Natural killer cell (primary cell): ENCODE results near the gene GPRIN1. TPM values are rescaled to one million over a fixed set of nuclear protein-coding genes. Genes with fewer than 3 reads are reported as not detected.

ENCODE experiments used
- ATAC-seq, 3 donors: fragments of 150-1000 bp in 2 of 3; fragments of 200-7000 bp in 1 of 3; cut with Tn5 transposase; 1 replicate in 1 of 3; 2 replicates in 2 of 3; pipeline ENCODE4 v1.10.0; 2021; ENCODE audit warnings: mild to moderate bottlenecking in 2 of 3, moderate library complexity in 2 of 3
- DNase-seq, 2 donors: peaks; one replicate each; pipeline versions ENCODE4 v3.0.0 to v3.0.0-alpha.2; 2013 to 2021; ENCODE audit warnings: mixed read lengths in 1 of 2
- H3K27ac ChIP-seq: one replicate; pipeline ENCODE4 v1.5.1; 2013; ENCODE audit warnings: mild to moderate bottlenecking, low read length
- H3K27me3 ChIP-seq: one replicate; pipeline ENCODE4 v1.6.1; 2013; ENCODE audit warnings: low read length; ENCODE audit not compliant: control insufficient read depth, insufficient read depth
- H3K36me3 ChIP-seq: one replicate; pipeline ENCODE4 v1.6.1; 2013; ENCODE audit warnings: low read length; ENCODE audit not compliant: control insufficient read depth, insufficient read depth
- H3K4me1 ChIP-seq: one replicate; pipeline ENCODE4 v1.6.1; 2013; ENCODE audit warnings: low read length; ENCODE audit not compliant: control insufficient read depth, insufficient read depth
- H3K4me3 ChIP-seq: one replicate; pipeline ENCODE4 v1.5.1; 2013; ENCODE audit warnings: low read length
- H3K9me3 ChIP-seq: one replicate; pipeline ENCODE4 v1.6.1; 2013; ENCODE audit warnings: low read length; ENCODE audit not compliant: control insufficient read depth, insufficient read depth
- H3K27ac Mint-ChIP-seq, 2 donors: one replicate each; pipeline ENCODE4 v1.8.0; 2022; ENCODE audit warnings: mild to moderate bottlenecking in 2 of 2, mixed read lengths in 2 of 2, moderate library complexity in 1 of 2
- H3K27me3 Mint-ChIP-seq, 2 donors: one replicate each; pipeline ENCODE4 v1.8.0; 2022; ENCODE audit warnings: low read depth in 2 of 2, mixed read lengths in 2 of 2
- H3K36me3 Mint-ChIP-seq: one replicate; pipeline ENCODE4 v1.8.0; 2022; ENCODE audit warnings: mixed read lengths
- H3K4me1 Mint-ChIP-seq, 2 donors: one replicate each; pipeline ENCODE4 v1.8.0; 2022; ENCODE audit warnings: mixed read lengths in 2 of 2
- H3K4me3 Mint-ChIP-seq: one replicate; pipeline ENCODE4 v1.8.0; 2022; ENCODE audit warnings: mild to moderate bottlenecking, moderate library complexity, mixed read lengths
- H3K9me3 Mint-ChIP-seq, 2 donors: one replicate each; pipeline ENCODE4 v1.8.0; 2022; ENCODE audit warnings: mixed read lengths in 2 of 2
- CTCF ChIP-seq: fragments of 200-600 bp; IDR thresholded peaks from one replicate; pipeline ENCODE4 v1.8.0; 2022; ENCODE audit warnings: antibody characterized with exemption
- WGBS: methylation state at CpG from one replicate; pipeline ENCODE4 v1.1.7; 2013; ENCODE audit warnings: missing lambda C conversion rate; ENCODE audit not compliant: insufficient coverage; 5-methylcytosine and 5-hydroxymethylcytosine counted together
- intact Hi-C: fragments of 100-400 bp; cut with micrococcal nuclease; formaldehyde crosslinking; loops from one replicate; pipeline ENCODE4 v1.14.2; 2022
- total RNA-seq, 4 donors: library from RNA; stranded (reverse); fragments of 120-200 nt in 1 of 4; gene quantifications; one replicate each; pipeline versions ENCODE4 v1.2.3 to v1.2.4, GENCODE V29; 2013 to 2022

GPRIN1 gene
- total RNA-seq, 3 donors from 2014 or later (not counting 1 experiment from before 2014, with no cell fraction given) = 0.92 to 1.5 (median 1.3) TPM

- 87% methylated on average over 5 of the region's 6 CpGs for WGBS
- no peak for ATAC-seq
- Histone ChIP-seq H3K36me3 (no peaks in the 10 kb centered on the region), H3K27me3 (no peaks in the 10 kb centered on the region), H3K27ac (no peak overlapping the region), H3K4me3 (no peak overlapping the region), H3K9me3 (no peaks in the 10 kb centered on the region), H3K4me1 (no peaks in the 10 kb centered on the region)
- Mint-ChIP-seq H3K27me3 (peaks cover 12 to 14% of the 10 kb centered on the region in 2 donors), H3K4me1 (no peaks in the 10 kb centered on the region), H3K9me3 (no peaks in the 10 kb centered on the region), H3K27ac (no peak overlapping the region), H3K36me3 (no peaks in the 10 kb centered on the region), H3K4me3 (no peak overlapping the region)
- TF ChIP-seq CTCF = no peak
- intact Hi-C loops = no loop called here
- DNase-seq = no peak
Measured at GRCh38 chr5:176565760-176566288, 44.1 kb downstream of the GPRIN1 start.

DNA sequence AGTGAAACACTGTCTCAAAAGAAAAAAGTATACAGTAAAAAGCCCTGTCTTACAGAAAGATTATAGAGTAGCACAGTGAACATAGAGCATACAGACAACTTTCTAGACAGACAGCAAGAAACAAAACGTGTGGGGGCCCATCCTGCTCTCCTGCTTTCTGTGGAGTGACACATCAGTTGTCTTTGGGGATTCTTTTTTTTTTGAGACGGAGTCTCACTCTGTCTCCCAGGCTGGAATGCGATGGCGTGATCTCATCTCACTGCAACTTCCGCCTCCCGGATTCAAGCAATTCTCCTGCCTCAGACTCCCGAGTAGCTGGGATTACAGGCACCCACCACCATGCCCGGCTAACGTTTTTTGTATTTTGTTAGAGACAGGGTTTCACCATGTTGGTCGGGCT lies 46.0 kb downstream of the GPRIN1 start:
- H3K27me3 Mint-ChIP-seq = peaks cover 12 to 19% of the 10 kb centered on the region in 2 donors
- Histone ChIP-seq H3K27me3 (no peaks in the 10 kb centered on the region), H3K9me3 (no peaks in the 10 kb centered on the region), H3K4me3 (no peak overlapping the region), H3K36me3 (no peaks in the 10 kb centered on the region), H3K4me1 (no peaks in the 10 kb centered on the region), H3K27ac (no peak overlapping the region)
- DNase-seq (no peak), ATAC-seq (no peak)
- no peaks in the 10 kb centered on the region for H3K36me3 Mint-ChIP-seq
- peaks cover 7 to 11% of the 10 kb centered on the region in 2 donors for H3K4me1 Mint-ChIP-seq
- 91% methylated on average over 10 of the region's 10 CpGs for WGBS
- TF ChIP-seq CTCF = no peak
- no peak overlapping the region for H3K27ac Mint-ChIP-seq
- no peak overlapping the region for H3K4me3 Mint-ChIP-seq
- no peaks in the 10 kb centered on the region for H3K9me3 Mint-ChIP-seq
- intact Hi-C loops = no loop called here

DNA sequence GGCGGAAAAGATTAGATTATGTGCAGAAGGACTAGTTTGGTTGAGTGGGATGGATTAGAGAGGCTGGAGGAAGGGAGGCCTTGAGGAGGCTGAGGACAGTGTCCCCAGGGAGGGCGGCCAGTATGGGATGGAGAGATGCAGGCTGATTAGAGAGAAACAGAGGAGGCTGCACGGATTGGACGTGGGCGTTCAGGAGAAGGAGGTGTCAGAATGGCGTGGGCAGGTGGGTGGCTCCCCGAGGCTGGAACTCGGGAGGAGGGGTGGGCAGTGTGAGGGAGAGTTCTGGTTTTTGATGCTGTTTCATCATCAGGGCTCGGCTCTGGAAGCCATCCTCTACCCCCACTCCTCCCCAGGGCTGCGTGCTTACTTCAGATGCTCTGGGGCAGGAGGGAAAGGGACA lies 47.8 kb downstream of the GPRIN1 start:
- no peak overlapping the region for H3K4me3 Mint-ChIP-seq
- DNase-seq (no peak), ATAC-seq (no peak)
- H3K9me3 Mint-ChIP-seq = no peaks in the 10 kb centered on the region
- no peaks in the 10 kb centered on the region for H3K9me3 ChIP-seq
- H3K4me1 Mint-ChIP-seq = peaks cover 7 to 11% of the 10 kb centered on the region in 2 donors
- H3K36me3 ChIP-seq = no peaks in the 10 kb centered on the region
- no peak for TF ChIP-seq CTCF
- intact Hi-C loops = no loop called here
- H3K27me3 Mint-ChIP-seq = peaks cover 12 to 19% of the 10 kb centered on the region in 2 donors
- WGBS = 79% methylated on average over 8 of the region's 10 CpGs
- no peaks in the 10 kb centered on the region for H3K27me3 ChIP-seq
- H3K27ac ChIP-seq = no peak overlapping the region
- no peaks in the 10 kb centered on the region for H3K4me1 ChIP-seq
- H3K4me3 ChIP-seq = no peak overlapping the region
- no peaks in the 10 kb centered on the region for H3K36me3 Mint-ChIP-seq
- no peak overlapping the region for H3K27ac Mint-ChIP-seq

- DNase-seq (no peak), ATAC-seq (no peak)
- 85% methylated on average over 3 of the region's 3 CpGs for WGBS
- Mint-ChIP-seq H3K9me3 (no peaks in the 10 kb centered on the region), H3K36me3 (no peaks in the 10 kb centered on the region), H3K4me3 (no peak overlapping the region), H3K4me1 (peaks cover 7 to 11% of the 10 kb centered on the region in 2 donors), H3K27ac (no peak overlapping the region), H3K27me3 (peaks cover 12 to 19% of the 10 kb centered on the region in 2 donors)
- Histone ChIP-seq H3K27ac (no peak overlapping the region), H3K27me3 (no peaks in the 10 kb centered on the region), H3K36me3 (no peaks in the 10 kb centered on the region), H3K9me3 (no peaks in the 10 kb centered on the region), H3K4me3 (no peak overlapping the region), H3K4me1 (no peaks in the 10 kb centered on the region)
- intact Hi-C loops = no loop called here
- no peak for TF ChIP-seq CTCF
Measured at GRCh38 chr5:176561259-176561658, 48.7 kb downstream of the GPRIN1 start.
